HepG2 (cell line): ENCODE results near the gene HIGD1C. TPM values are rescaled to one million over a fixed set of nuclear protein-coding genes. Genes with fewer than 3 reads are reported as not detected.

ENCODE experiments used
- ARID5B ChIP-seq: IDR thresholded peaks from 2 replicates; pipeline ENCODE4 v1.4.0; 2020; ENCODE audit warnings: mild to moderate bottlenecking, missing genetic modification reagents
- ELK4 ChIP-seq: sonication (generic); formaldehyde crosslinking; IDR thresholded peaks from 2 replicates; pipeline ENCODE4 v1.9.0; 2021; ENCODE audit warnings: missing genetic modification reagents, borderline replicate concordance
- GLMP ChIP-seq: sonication (generic); formaldehyde crosslinking; IDR thresholded peaks from 2 replicates; pipeline ENCODE4 v1.9.0; 2021; ENCODE audit warnings: missing genetic modification reagents, mild to moderate bottlenecking, borderline replicate concordance
- KDM4B ChIP-seq: sonication (generic); formaldehyde crosslinking; IDR thresholded peaks from 2 replicates; pipeline ENCODE4 v1.4.0; 2020; ENCODE audit warnings: missing genetic modification reagents
- TEAD2 ChIP-seq: sonication (generic); formaldehyde crosslinking; IDR thresholded peaks from 2 replicates; pipeline ENCODE4 v1.9.0; 2021; ENCODE audit warnings: missing genetic modification reagents
- ZHX2 ChIP-seq, 2 experiments: sonication (generic) in 1 of 2; formaldehyde crosslinking in 1 of 2; IDR thresholded peaks; 2 replicates each; pipeline versions ENCODE4 v1.6.1 to v1.9.0; 2014 to 2022; ENCODE audit warnings: antibody characterized with exemption in 1 of 2, borderline replicate concordance in 1 of 2, inconsistent platforms in 1 of 2, low read depth in 1 of 2, missing genetic modification reagents in 1 of 2
- ZNF414 ChIP-seq: sonication (generic); formaldehyde crosslinking; IDR thresholded peaks from 2 replicates; pipeline ENCODE4 v1.5.0; 2020; ENCODE audit warnings: missing genetic modification reagents
- ZNF570 ChIP-seq: sonication (generic); formaldehyde crosslinking; IDR thresholded peaks from 2 replicates; pipeline ENCODE4 v1.4.0; 2020; ENCODE audit warnings: mild to moderate bottlenecking, missing genetic modification reagents, borderline replicate concordance
- ZNF644 ChIP-seq: IDR thresholded peaks from 2 replicates; pipeline ENCODE4 v1.6.1; 2016; ENCODE audit warnings: low read depth
- ZNF749 ChIP-seq: sonication (generic); formaldehyde crosslinking; IDR thresholded peaks from 2 replicates; pipeline ENCODE4 v1.8.0; 2022; ENCODE audit warnings: mild to moderate bottlenecking, missing genetic modification reagents, moderate library complexity, borderline replicate concordance
- ZNF800 ChIP-seq: sonication (generic); formaldehyde crosslinking; IDR thresholded peaks from 2 replicates; pipeline ENCODE4 v1.4.0; 2020; ENCODE audit warnings: missing genetic modification reagents
- polyA plus RNA-seq, 8 experiments: library from polyadenylated mRNA; depleted of rRNA in 3 of 8; stranded (reverse) in 7 of 8; unstranded in 1 of 8; fragments of >200 nt; fragmentation: Illumina TruSeq in 4 of 8; extraction: Trizol in 4 of 8; gene quantifications; 2 replicates each; pipeline versions ENCODE4 v1.2.1 to v1.2.3, GENCODE V29; 2011 to 2016; ENCODE audit warnings: low read depth in 4 of 8, missing spikeins in 1 of 8, mixed read lengths in 1 of 8; ENCODE audit not compliant: insufficient read depth in 1 of 8
- total RNA-seq, 5 experiments: library from RNA; depleted of rRNA; stranded (reverse); fragments of >200 nt; fragmentation: Illumina TruSeq; extraction: Trizol; gene quantifications; 2 replicates each; pipeline ENCODE4 v1.2.3, GENCODE V29; 2016; ENCODE audit warnings: low read depth in 1 of 5

Gene HIGD1C
- total and polyA plus RNA-seq, 2 of the 13 experiments (the other 11 are each of a cell fraction or from before 2014, with no cell fraction given) = not detected

- TF ChIP-seq ARID5B (CRISPR knock-in tag) (no peak; the same call in 1 of the 2 replicates), KDM4B (CRISPR knock-in tag) (no peak), TEAD2 (CRISPR knock-in tag) (no peak), ZNF414 (CRISPR knock-in tag) (no peak), ELK4 (CRISPR knock-in tag) (no peak), ZHX2 (IDR thresholded peaks at IDR 0.05; ENCODE audit: low read depth) (no peak), ZHX2 (CRISPR knock-in tag; IDR thresholded peaks at IDR 0.05; ENCODE audit: borderline replicate concordance) (no peak), ZNF570 (CRISPR knock-in tag) (no peak), ZNF749 (no peak), ZNF800 (CRISPR knock-in tag) (0 out of 2 replicates have a peak, but pooled peaks have one; percentile 14), GLMP (CRISPR knock-in tag) (no peak), ZNF644 (CRISPR knock-in tag) (no peak)
Observed at GRCh38 chr12:50924439-50925341, 27.7 kb upstream of the HIGD1C start (continued).
